Naive thymus-derived CD8-positive, alpha-beta T cell (primary cell): ENCODE results near the gene VWA3A. TPM values are rescaled to one million over a fixed set of nuclear protein-coding genes. Genes with fewer than 3 reads are reported as not detected.

Experiments used
- ATAC-seq, 2 donors: fragments of 150-1000 bp; cut with Tn5 transposase in 1 of 2; sonication (Bioruptor Pico), chemical (Tn5 transposase) in 1 of 2; 1 replicate in 1 of 2; 2 replicates in 1 of 2; pipeline ENCODE4 v1.10.0; 2021; ENCODE audit warnings: mild to moderate bottlenecking in 2 of 2, moderate library complexity in 2 of 2
- POLR2A ChIA-PET: fragments of 350-600 bp; sonication (Branson Sonifier 250); formaldehyde crosslinking; loops from one replicate; lab custom pipeline; 2021; ENCODE audit warnings: antibody characterized with exemption; lab: Charles Lee
- DNase-seq, 10 donors: peaks; one replicate each; pipeline versions ENCODE4 v3.0.0 to v3.0.0-alpha.2; 2020 to 2022
- H3K27ac Mint-ChIP-seq, 10 donors: one replicate each; pipeline ENCODE4 v1.8.0; 2020 to 2022; ENCODE audit warnings: mild to moderate bottlenecking in 10 of 10, mixed read lengths in 10 of 10, moderate library complexity in 4 of 10, inconsistent platforms in 1 of 10
- H3K27me3 Mint-ChIP-seq, 5 donors: one replicate each; pipeline ENCODE4 v1.8.0; 2021 to 2022; ENCODE audit warnings: mixed read lengths in 5 of 5
- H3K36me3 Mint-ChIP-seq, 3 donors: one replicate each; pipeline ENCODE4 v1.8.0; 2020 to 2022; ENCODE audit warnings: mixed read lengths in 3 of 3, mild to moderate bottlenecking in 2 of 3, inconsistent platforms in 1 of 3
- H3K4me1 Mint-ChIP-seq, 4 donors: one replicate each; pipeline ENCODE4 v1.8.0; 2021 to 2022; ENCODE audit warnings: mixed read lengths in 4 of 4
- H3K4me3 Mint-ChIP-seq, 10 donors: one replicate each; pipeline ENCODE4 v1.8.0; 2020 to 2022; ENCODE audit warnings: mild to moderate bottlenecking in 10 of 10, mixed read lengths in 10 of 10, moderate library complexity in 6 of 10, inconsistent platforms in 1 of 10
- H3K9me3 Mint-ChIP-seq, 9 donors: one replicate each; pipeline ENCODE4 v1.8.0; 2020 to 2022; ENCODE audit warnings: mixed read lengths in 9 of 9, mild to moderate bottlenecking in 3 of 9, inconsistent platforms in 1 of 9, moderate library complexity in 1 of 9
- polyA plus RNA-seq, 3 donors: library from polyadenylated mRNA; unstranded; fragments of 300-500 nt; fragmentation: Illumina TruSeq; gene quantifications; one replicate each; pipeline ENCODE4 v1.2.3, GENCODE V29; 2021
- total RNA-seq, 8 experiments: library from RNA in 2 of 8; stranded (reverse) in 2 of 8; gene quantifications; one replicate each; pipeline ENCODE4 v1.2.3 and lab custom pipeline; 2021 to 2026

VWA3A gene
- total and polyA plus RNA-seq, 5 experiments from 2014 or later, result 0.65 to 0.99 TPM; not detected in 3

DNA sequence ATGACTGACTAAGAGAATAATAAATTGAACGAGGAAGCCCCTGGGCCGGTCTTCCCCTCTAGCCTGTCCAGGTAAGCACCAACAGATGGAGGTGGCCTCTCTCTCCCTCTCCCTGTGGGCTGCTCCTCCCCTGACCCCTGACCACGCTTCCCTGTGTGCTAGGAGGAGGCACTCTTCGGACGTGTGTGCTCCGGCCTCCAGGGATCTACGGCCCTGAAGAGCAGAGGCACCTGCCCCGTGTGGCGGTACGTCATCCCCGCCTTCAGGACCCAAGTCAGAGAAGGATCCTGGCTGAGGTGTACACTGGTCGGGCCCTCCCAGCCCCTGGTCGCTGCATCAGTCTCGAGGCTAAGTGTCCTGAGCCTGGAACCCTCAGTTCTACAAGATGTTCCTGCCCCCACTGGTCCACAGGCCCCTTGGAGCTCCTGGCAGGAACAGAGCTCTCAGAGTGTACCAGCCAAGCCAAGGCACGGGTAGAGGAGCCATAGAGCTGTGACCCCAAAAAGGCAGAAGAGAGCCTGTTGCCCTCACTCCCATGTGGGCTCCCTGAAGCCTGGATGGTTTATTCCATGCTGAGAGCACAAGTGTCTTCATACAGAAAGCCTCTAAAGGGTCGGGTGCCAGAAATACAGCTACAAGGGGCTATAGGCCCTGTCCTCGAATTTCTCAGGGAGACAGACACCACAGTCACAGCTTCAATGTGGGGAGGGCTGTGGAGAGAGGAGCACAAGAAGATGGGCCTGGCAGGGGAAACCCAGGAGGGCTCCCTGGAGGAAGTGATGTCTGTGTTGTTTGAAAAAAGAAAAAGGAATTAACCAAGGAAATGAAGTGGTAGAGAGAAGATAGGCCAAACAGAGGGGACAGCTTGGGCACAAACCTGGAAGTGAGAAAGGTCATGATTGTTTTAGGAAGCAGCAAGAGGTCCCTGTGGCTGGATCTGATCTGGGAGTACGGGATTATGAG is 85.9 kb downstream of the VWA3A start:
- H3K4me1 Mint-ChIP-seq, result peaks cover 0 to 6% (median 2%) of the 10 kb centered on the region in 4 donors
- H3K27me3 Mint-ChIP-seq, result no peaks in the 10 kb centered on the region
- ATAC-seq (no peak), DNase-seq (no peak)
- H3K9me3 Mint-ChIP-seq, result no peaks in the 10 kb centered on the region
- H3K36me3 Mint-ChIP-seq, result peaks cover 0 to 4% (median 0%) of the 10 kb centered on the region in 3 donors
- POLR2A ChIA-PET, result no interaction called here
- peak overlapping the region in 3 of 10 donors; percentile 22 to 72 (median 55) for H3K27ac Mint-ChIP-seq
- H3K4me3 Mint-ChIP-seq, result no peak overlapping the region

DNA sequence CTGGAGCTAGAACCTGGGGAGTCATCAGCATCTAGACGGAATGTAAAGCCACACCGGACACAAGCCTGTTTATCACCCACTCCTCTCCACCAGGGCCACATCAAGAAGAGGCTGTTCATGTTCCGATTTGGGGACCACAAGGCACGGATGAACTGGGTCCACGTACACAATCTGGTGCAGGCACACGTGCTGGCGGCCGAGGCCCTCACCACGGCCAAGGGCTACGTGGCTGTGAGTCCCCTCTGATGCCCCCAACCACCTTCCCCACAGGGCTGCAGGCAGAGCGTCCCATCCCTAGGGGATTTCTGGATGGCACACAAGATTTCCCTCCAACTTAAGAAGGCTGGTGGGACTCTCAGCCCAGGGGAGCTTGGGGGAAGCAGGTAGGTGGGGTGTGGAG is 89.1 kb downstream of the VWA3A start:
- H3K4me1 Mint-ChIP-seq, result peaks cover 0 to 7% (median 1%) of the 10 kb centered on the region in 4 donors
- no peak for ATAC-seq
- POLR2A ChIA-PET, result no interaction called here

DNA sequence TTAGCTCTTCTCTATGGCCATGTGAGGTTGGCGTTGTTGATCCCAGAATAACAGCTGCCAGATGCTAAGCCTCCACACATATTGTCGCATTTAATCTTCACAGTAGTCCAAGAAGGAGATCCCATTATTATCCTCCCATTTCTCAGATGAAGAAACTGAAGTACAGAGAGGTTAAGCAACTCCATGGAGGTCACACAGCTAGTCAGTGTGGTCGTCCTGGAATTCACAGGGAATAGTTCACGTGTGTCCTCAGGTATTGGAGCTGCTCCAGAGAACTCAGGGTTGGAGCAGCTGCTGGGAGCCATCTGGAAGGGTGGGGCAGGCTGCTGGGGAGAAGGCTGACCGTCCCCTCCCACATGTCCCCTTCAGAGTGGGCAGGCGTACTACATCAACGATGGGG is 89.5 kb downstream of the VWA3A start:
- Mint-ChIP-seq H3K27ac (peak overlapping the region in 1 of 10 donors; percentile 35), H3K4me3 (no peak overlapping the region), H3K9me3 (no peaks in the 10 kb centered on the region), H3K27me3 (no peaks in the 10 kb centered on the region), H3K36me3 (peaks cover 0 to 4% (median 0%) of the 10 kb centered on the region in 3 donors), H3K4me1 (peaks cover 0 to 11% (median 1%) of the 10 kb centered on the region in 4 donors)
- POLR2A ChIA-PET, result no interaction called here
- DNase-seq, result no peak
- no peak for ATAC-seq

More for the DNA sequence above, 89.1 kb downstream of the VWA3A start:
- Mint-ChIP-seq H3K9me3 (no peaks in the 10 kb centered on the region), H3K36me3 (peaks cover 0 to 4% (median 0%) of the 10 kb centered on the region in 3 donors), H3K27me3 (no peaks in the 10 kb centered on the region), H3K4me3 (no peak overlapping the region), H3K27ac (peak overlapping the region in 2 of 10 donors; percentile 35 to 39)
- DNase-seq, result no peak

DNA sequence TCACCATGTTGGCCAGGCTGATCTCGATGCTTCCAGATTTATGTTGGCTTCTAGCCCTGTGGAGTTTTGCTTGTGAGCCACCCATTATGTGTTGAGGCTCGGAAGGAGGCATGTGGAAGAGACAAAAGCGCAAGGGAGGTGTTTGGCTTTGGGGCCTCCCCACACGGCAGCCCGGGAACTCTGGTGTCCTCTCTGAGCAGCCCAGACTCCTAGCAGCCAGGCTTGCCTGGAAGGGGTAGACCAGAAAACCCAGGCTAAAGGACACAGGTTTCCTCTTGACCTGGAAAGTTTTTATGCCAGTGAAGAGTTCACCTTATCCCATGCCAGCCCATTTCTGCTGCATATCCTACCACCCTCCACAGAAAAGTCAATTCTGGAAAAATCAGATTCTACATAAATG is 91.0 kb downstream of the VWA3A start:
- Mint-ChIP-seq H3K36me3 (peaks cover 0 to 4% (median 0%) of the 10 kb centered on the region in 3 donors), H3K4me3 (no peak overlapping the region), H3K4me1 (peaks cover 6 to 22% (median 8%) of the 10 kb centered on the region in 4 donors), H3K27me3 (no peaks in the 10 kb centered on the region), H3K27ac (peak overlapping the region in 1 of 10 donors; percentile 52), H3K9me3 (no peaks in the 10 kb centered on the region)
- DNase-seq, result no peak
- ATAC-seq, result no peak
- POLR2A ChIA-PET, result interaction anchor here (0.5 kb wide), 1 partner anchor 8 kb away, joined by 3 read pairs; no protein-coding TSS in a partner anchor

DNA sequence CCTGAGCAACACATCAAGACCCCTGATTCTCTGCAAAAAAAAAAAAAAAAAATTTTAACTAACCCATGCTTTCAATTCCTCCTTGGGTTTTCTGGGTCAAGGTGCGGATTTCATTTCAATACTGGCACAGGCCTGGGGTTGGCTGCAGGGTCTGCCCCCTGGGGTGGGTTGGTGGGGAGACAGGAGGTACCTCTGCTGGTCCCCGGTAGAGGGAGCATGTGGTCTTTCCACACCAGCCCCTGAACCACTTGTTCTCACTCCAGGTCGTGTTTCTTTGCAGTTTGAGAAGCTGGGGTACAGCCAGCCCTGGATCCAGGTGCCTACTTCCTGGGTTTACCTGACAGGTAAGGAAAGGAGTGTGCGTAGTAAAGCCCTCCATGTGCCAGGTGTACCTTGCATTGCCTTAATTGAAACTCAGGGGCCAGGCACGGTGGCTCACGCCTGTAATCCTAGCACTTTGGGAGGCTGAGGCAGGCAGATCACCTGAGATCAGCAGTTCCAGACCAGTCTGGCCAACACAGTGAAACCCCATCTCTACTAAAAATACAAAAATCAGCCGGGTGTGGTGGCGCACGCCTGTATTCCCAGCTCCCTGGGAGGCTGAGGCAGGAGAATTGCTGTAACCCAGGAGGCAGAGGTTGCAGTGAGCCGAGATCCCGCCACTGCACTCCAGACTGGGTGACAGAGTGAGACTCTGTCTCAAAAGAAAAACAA is 91.7 kb downstream of the VWA3A start:
- ATAC-seq (peak in 1 of 2 donors; percentile 46), DNase-seq (peak in 2 of 10 donors; percentile 23 to 29)
- no peaks in the 10 kb centered on the region for H3K9me3 Mint-ChIP-seq
- peaks cover 7 to 30% (median 15%) of the 10 kb centered on the region in 4 donors for H3K4me1 Mint-ChIP-seq
- peaks cover 0 to 4% (median 0%) of the 10 kb centered on the region in 3 donors for H3K36me3 Mint-ChIP-seq
- H3K27me3 Mint-ChIP-seq, result no peaks in the 10 kb centered on the region
- H3K27ac Mint-ChIP-seq, result peak overlapping the region in 3 of 10 donors; percentile 25 to 67 (median 47)
- H3K4me3 Mint-ChIP-seq, result no peak overlapping the region
- POLR2A ChIA-PET, result interaction anchor here (1.2 kb wide), 1 partner anchor 177 kb away, joined by 5 read pairs; no protein-coding TSS in a partner anchor

DNA sequence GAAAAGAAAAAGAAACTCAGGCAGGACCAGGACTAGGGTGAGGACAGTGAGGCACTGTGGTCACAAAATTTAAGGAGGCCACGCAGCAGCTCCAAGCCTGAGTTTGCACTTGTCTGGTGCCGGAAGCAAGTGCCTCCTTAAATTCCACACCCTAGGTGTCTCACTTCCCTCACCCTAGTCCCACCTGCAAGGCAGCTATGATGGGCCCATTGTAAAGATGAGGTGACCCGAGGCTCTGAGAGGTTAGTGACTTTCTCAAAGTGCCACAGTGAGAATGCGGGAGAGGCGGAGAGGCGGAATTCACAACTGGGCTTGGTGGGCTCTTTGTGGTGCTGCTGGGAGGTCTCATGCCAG is 92.3 kb downstream of the VWA3A start:
- Mint-ChIP-seq H3K36me3 (peaks cover 0 to 4% (median 0%) of the 10 kb centered on the region in 3 donors), H3K27ac (peak overlapping the region in 4 of 10 donors; percentile 7 to 67 (median 44)), H3K27me3 (no peaks in the 10 kb centered on the region), H3K4me3 (no peak overlapping the region), H3K9me3 (no peaks in the 10 kb centered on the region), H3K4me1 (peaks cover 11 to 35% (median 20%) of the 10 kb centered on the region in 4 donors)
- ATAC-seq (no peak), DNase-seq (no peak)
- POLR2A ChIA-PET, result interaction anchor here (1.2 to 1.4 kb wide), 2 partner anchors 10 to 177 kb away, joined by 5 read pairs; no protein-coding TSS in a partner anchor

DNA sequence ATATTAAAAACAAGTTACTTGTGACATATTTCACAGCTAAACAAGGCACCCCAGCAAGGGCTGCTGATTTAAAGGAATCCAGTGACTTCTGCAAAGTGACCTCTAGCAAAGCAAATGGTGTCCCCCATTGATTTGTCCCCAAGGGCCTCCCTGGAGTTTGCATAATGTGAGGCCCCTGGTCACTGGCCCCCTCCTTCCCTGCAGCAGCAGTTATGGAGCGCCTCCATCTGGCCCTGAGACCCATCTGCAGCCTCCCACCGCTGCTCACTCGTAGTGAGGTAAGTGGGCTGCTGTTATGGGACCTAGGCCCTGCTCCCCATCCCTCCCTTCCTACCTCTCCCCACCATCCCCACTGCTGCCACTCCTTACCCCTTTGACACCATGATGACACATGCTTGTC is 94.2 kb downstream of the VWA3A start:
- Mint-ChIP-seq H3K9me3 (no peaks in the 10 kb centered on the region), H3K36me3 (no peaks in the 10 kb centered on the region), H3K27me3 (no peaks in the 10 kb centered on the region), H3K27ac (peak overlapping the region in 9 of 10 donors; percentile 57 to 100 (median 85)), H3K4me1 (peaks cover 13 to 39% (median 32%) of the 10 kb centered on the region in 4 donors), H3K4me3 (no peak overlapping the region)
- DNase-seq (peak in 1 of 10 donors; percentile 31), ATAC-seq (no peak)
- POLR2A ChIA-PET, result interaction anchor here (1.3 to 6.8 kb wide), 2 partner anchors 186 to 234 kb away, joined by 3 to 69 read pairs; partner anchors contain the start of genes PDZD9 and UQCRC2

DNA sequence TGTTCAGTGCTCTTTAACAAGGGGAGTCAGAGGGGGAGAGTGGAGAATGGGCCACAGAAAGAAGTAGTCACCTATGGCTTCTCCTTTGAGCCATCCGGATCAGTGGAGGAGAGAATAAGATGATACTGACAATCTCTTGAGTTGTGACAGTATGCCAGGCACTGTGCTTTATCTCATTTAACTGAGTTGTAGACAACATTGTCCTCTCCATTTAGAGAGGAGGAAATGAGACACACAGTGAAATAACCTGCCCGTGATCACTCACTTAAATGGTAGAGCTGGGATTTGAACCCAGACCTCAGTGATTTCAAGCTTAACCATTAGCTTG is 95.9 kb downstream of the VWA3A start:
- Mint-ChIP-seq H3K36me3 (no peaks in the 10 kb centered on the region), H3K27me3 (no peaks in the 10 kb centered on the region), H3K27ac (peak overlapping the region; percentile 97 to 100 (median 99)), H3K4me3 (peak overlapping the region in 4 of 10 donors; percentile 19 to 96 (median 86)), H3K4me1 (peaks cover 18 to 52% (median 46%) of the 10 kb centered on the region in 4 donors), H3K9me3 (peaks cover 0 to 2% (median 0%) of the 10 kb centered on the region in 9 donors)
- DNase-seq (peak in 1 of 10 donors; percentile 31), ATAC-seq (no peak)
- POLR2A ChIA-PET, result interaction anchor here (1.2 to 9.4 kb wide), 10 partner anchors 13 to 367 kb away, joined by 3 to 162 read pairs (median 28); partner anchors contain the start of genes EEF2K, MOSMO, PDZD9 and POLR3E

DNA sequence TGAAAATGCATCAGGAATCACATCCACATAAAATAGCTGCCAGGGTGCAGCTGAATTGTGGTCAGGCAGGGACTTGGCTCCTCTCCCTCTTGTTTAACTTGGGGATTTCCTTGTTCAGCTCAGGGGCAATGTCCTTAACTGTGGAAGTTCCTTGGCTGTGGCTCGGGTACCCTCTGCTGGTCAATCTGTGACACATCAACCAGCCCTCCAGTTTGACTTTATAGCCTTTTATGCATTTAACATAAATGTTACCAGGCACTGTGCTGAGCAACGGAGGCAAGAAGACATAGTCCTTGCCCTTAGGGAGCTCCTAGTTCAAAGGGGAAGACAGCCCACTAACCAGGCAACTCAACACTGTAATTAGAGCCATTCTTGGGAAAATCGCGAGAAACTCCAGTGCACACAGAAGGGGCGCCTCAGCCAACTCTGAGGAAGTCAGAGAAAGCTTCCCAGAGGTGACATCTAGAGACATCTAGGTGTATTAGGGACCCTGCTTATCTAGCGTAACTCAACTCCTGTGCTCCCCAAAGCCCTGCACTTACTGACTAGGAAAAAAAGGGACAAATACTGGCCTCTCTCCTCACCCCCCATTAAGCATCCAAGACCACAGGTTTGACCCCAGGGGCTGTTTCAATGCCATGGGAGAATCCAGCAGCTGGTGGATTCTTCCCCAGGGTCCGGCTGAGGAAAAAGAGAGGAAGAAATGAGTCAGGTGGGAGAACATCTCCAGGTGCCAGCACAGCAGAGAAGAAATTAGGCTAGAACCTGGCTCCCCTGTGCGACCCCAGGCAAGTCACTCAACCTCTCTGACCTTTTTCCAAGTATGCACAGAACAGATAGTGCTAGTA is 96.5 kb downstream of the VWA3A start:
- DNase-seq, result peak; percentile 32 to 80 (median 67)
- no peak for ATAC-seq
- POLR2A ChIA-PET, result interaction anchor here (0.6 to 9.4 kb wide), 21 partner anchors 9 to 687 kb away, joined by 3 to 162 read pairs (median 5); partner anchors contain the start of genes EEF2K, MOSMO, PDZD9 and POLR3E
- H3K9me3 Mint-ChIP-seq, result peaks cover 0 to 8% (median 0%) of the 10 kb centered on the region in 9 donors
- peak overlapping the region; percentile 81 to 96 (median 91) for H3K4me3 Mint-ChIP-seq
- H3K36me3 Mint-ChIP-seq, result peaks cover 0 to 2% (median 0%) of the 10 kb centered on the region in 3 donors
- H3K27ac Mint-ChIP-seq, result peak overlapping the region; percentile 97 to 100 (median 99)
- H3K27me3 Mint-ChIP-seq, result no peaks in the 10 kb centered on the region
- peaks cover 23 to 58% (median 52%) of the 10 kb centered on the region in 4 donors for H3K4me1 Mint-ChIP-seq

DNA sequence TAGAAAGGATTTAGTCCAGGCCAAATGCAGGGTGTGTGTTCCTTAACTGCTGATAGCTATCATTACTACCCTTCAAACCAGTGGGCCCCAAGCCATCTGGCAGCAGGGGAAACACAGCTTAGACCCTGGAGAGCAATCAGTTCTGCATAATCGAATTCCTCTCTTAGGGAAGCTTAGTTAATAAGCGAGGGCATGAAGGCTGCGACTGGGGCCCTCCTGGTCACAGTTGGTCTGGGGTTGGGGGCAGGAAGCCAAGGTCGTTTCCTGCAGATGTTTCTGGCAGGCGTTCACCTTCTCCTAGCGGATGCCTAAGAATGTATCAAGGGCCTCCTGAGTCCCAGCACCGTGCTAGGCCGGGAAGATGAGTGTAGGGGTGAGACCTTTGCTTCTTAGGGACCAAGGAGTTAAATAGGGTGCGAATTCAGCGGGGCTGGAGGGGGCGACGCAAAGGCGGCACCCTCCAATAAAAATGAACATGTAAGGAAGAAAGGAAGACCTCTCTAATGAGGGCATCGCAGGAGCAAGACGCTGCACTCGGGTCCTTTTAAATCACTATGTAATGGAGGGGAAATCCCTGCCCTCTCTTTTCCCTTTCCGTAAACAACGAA is 97.2 kb downstream of the VWA3A start:
- POLR2A ChIA-PET, result interaction anchor here (0.6 to 9.4 kb wide), 22 partner anchors 10 to 688 kb away, joined by 3 to 162 read pairs (median 4); partner anchors contain the start of genes EEF2K, MOSMO, PDZD9 and POLR3E
- Mint-ChIP-seq H3K9me3 (peaks cover 0 to 15% (median 0%) of the 10 kb centered on the region in 9 donors), H3K36me3 (peaks cover 0 to 5% (median 0%) of the 10 kb centered on the region in 3 donors), H3K27me3 (no peaks in the 10 kb centered on the region), H3K27ac (peak overlapping the region; percentile 97 to 100 (median 99)), H3K4me3 (peak overlapping the region; percentile 81 to 96 (median 91)), H3K4me1 (peaks cover 27 to 62% (median 58%) of the 10 kb centered on the region in 4 donors)
- ATAC-seq (peak in 1 of 2 donors; percentile 0), DNase-seq (peak in 1 of 10 donors; percentile 14)
